Activated CD4-positive, CD25-positive, alpha-beta regulatory T cell treated with anti-CD3 and anti-CD28 coated beads, Interleukin-2, amount 50 U/mL, for 72 hours (primary cell): ENCODE measurements around the gene MMP1.

Experiments
- DNase-seq: peaks from one replicate; pipeline ENCODE4 v3.0.0; 2021

Gene MMP1

GRCh38 chr11:102798012-102798746, at the start of gene MMP1:
MMP1 (minus strand) TSS chr11:102798160; CDS start chr11:102798092, 68 bp downstream.
- no peak for DNase-seq

- DNase-seq, result no peak
Observed at GRCh38 chr11:102846292-102846691, 48.3 kb upstream of the MMP1 start.

GRCh38 chr11:102843489-102843888, 45.5 kb upstream of the MMP1 start, which contains the start of gene MMP3:
MMP3 (minus strand) TSS chr11:102843609; CDS start chr11:102843546, 63 bp downstream.
- no peak for DNase-seq

- no peak for DNase-seq
Observed at GRCh38 chr11:102842930-102843329, 45.0 kb upstream of the MMP1 start.

- DNase-seq, result no peak
Observed at GRCh38 chr11:102840018-102840417, 42.1 kb upstream of the MMP1 start.

GRCh38 chr11:102837646-102838045, 39.7 kb upstream of the MMP1 start:
- DNase-seq, result no peak

GRCh38 chr11:102837156-102837555, 39.2 kb upstream of the MMP1 start:
- DNase-seq, result no peak

- no peak for DNase-seq
Observed at GRCh38 chr11:102836290-102836875, 38.4 kb upstream of the MMP1 start.

GRCh38 chr11:102833731-102834130, 35.8 kb upstream of the MMP1 start:
- no peak for DNase-seq

GRCh38 chr11:102832612-102833011, 34.7 kb upstream of the MMP1 start:
- DNase-seq, result no peak

GRCh38 chr11:102831489-102832440, 33.8 kb upstream of the MMP1 start:
- no peak for DNase-seq

- DNase-seq, result no peak
Observed at GRCh38 chr11:102831128-102831488, 33.1 kb upstream of the MMP1 start.

- no peak for DNase-seq
Observed at GRCh38 chr11:102830001-102830727, 32.2 kb upstream of the MMP1 start.

GRCh38 chr11:102829316-102830000, 31.5 kb upstream of the MMP1 start:
- DNase-seq, result no peak

- no peak for DNase-seq
Observed at GRCh38 chr11:102824556-102824955, 26.6 kb upstream of the MMP1 start.

- no peak for DNase-seq
Observed at GRCh38 chr11:102819491-102819890, 21.5 kb upstream of the MMP1 start.

GRCh38 chr11:102813484-102813883, 15.5 kb upstream of the MMP1 start:
- no peak for DNase-seq

- DNase-seq, result no peak
Observed at GRCh38 chr11:102812188-102812587, 14.2 kb upstream of the MMP1 start.

GRCh38 chr11:102810950-102811660, 13.1 kb upstream of the MMP1 start:
- no peak for DNase-seq

GRCh38 chr11:102809971-102810370, 12.0 kb upstream of the MMP1 start:
- DNase-seq, result no peak

- DNase-seq, result no peak
Observed at GRCh38 chr11:102807921-102808320, 10.0 kb upstream of the MMP1 start.

- DNase-seq, result no peak
Observed at GRCh38 chr11:102806296-102806695, 8.3 kb upstream of the MMP1 start.
